GM18870 (cell line): ENCODE measurements around the gene STK36.

Experiments used
- ATAC-seq: cut with Tn5 transposase; IDR thresholded peaks from one replicate; pipeline ENCODE4 v1.9.1; 2021; ENCODE audit warnings: moderate library complexity; ENCODE audit not compliant: unreplicated experiment

STK36 gene

GRCh38 chr2:218716070-218716469, 44.2 kb downstream of the STK36 start:
- ATAC-seq = no peak

GRCh38 chr2:218717262-218717661, 45.4 kb downstream of the STK36 start:
- ATAC-seq = no peak

GRCh38 chr2:218718058-218718457, 46.2 kb downstream of the STK36 start:
- no peak for ATAC-seq

GRCh38 chr2:218719457-218719856, 47.6 kb downstream of the STK36 start:
- ATAC-seq = no peak

- ATAC-seq = no peak
These were observed 48.5 kb downstream of the STK36 start for GRCh38 chr2:218720048-218721041.

- ATAC-seq = no peak
These were observed 49.6 kb downstream of the STK36 start for GRCh38 chr2:218721488-218721887.

- ATAC-seq = no peak
These were observed 50.0 kb downstream of the STK36 start for GRCh38 chr2:218721934-218722333.

GRCh38 chr2:218722419-218722818, 50.5 kb downstream of the STK36 start:
- no peak for ATAC-seq

GRCh38 chr2:218722876-218723785, 51.2 kb downstream of the STK36 start:
- no peak for ATAC-seq

- ATAC-seq = no peak
These were observed 54.2 kb downstream of the STK36 start for GRCh38 chr2:218726004-218726574.

- ATAC-seq = no peak
These were observed 55.7 kb downstream of the STK36 start for GRCh38 chr2:218727502-218728165.

GRCh38 chr2:218729640-218730039, 57.8 kb downstream of the STK36 start:
- ATAC-seq = no peak

GRCh38 chr2:218732052-218732760, 60.3 kb downstream of the STK36 start:
- ATAC-seq = no peak

GRCh38 chr2:218732761-218733158, 60.9 kb downstream of the STK36 start:
- no peak for ATAC-seq

- ATAC-seq = peak; percentile 69
These were observed 61.5 kb downstream of the STK36 start for GRCh38 chr2:218733171-218734021.

- no peak for ATAC-seq
These were observed 62.5 kb downstream of the STK36 start for GRCh38 chr2:218734190-218734975.

- ATAC-seq = no peak
These were observed 64.6 kb downstream of the STK36 start for GRCh38 chr2:218736531-218736930.

GRCh38 chr2:218743068-218743467, 71.2 kb downstream of the STK36 start:
- ATAC-seq = no peak
